ENCODE measurements around the gene SPTBN4. TPM values are rescaled to one million over a fixed set of nuclear protein-coding genes. Genes with fewer than 3 reads are reported as not detected.
"Not testable (repeated sequence)": the region's sequence is repeated elsewhere in the genome, so short reads cannot be mapped to it uniquely, and the experiment has no call there.

SPTBN4 gene
- total RNA-seq, 4 donors from 2014 or later, result 4.7 to 9.4 (median 5.9) TPM

DNA sequence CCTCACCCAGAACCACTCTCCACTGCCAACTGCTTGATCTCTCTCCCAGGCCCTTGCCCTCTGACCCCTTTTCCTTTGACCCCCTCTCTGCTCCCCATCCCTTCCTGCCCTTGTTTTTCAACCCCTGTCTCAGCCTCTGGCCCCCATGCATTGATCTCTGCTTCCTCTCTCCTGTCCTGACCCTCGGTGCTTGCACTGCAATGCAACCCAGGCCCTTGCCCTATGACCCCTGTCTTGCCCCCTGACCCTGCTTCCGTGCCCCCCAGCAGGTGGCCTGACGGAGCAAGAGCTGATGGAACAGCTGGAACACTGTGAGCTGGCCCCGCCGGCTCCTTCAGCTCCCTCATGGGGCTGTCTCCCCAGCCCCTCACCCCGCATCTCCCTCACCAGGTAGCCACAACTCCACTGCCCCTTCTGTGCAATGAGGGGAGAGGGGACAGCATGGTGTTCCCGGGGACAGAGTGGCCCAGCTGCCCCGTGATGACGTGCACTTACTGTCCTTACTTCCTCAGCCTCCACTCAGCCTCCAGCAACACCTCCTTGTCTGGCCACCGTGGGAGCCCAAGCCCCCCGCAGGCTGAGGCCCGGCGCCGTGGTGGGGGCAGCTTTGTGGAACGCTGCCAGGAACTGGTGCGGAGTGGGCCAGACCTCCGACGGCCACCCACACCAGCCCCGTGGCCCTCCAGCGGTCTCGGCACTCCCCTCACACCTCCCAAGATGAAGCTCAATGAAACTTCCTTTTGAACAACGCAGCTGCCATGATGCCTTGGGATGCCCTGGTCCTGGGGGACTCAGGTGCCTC is 123.9 kb downstream of the SPTBN4 start:
- Histone ChIP-seq H3K4me1 (peaks cover 0 to 5% (median 0%) of the 10 kb centered on the region in 3 donors), H3K4me3 (no peak overlapping the region), H3K9me3 (no peaks in the 10 kb centered on the region), H3K36me3 (peaks cover 0 to 40% of the 10 kb centered on the region in 2 donors), H3K27me3 (peaks cover 15% of the 10 kb centered on the region), H3K27ac (no peak overlapping the region)
- ATAC-seq, result no peak
- WGBS, 2 donors (ENCODE audit: low coverage in 1 of 2), result 53 to 77% methylated on average over 9 of the region's 22 CpGs
- TF ChIP-seq POLR2A (IDR thresholded peaks at IDR 0.05) (no peak), EP300 (IDR thresholded peaks at IDR 0.05) (no peak), POLR2AphosphoS5 (IDR thresholded peaks at IDR 0.05) (no peak)
- TF ChIP-seq, protein P1, sequence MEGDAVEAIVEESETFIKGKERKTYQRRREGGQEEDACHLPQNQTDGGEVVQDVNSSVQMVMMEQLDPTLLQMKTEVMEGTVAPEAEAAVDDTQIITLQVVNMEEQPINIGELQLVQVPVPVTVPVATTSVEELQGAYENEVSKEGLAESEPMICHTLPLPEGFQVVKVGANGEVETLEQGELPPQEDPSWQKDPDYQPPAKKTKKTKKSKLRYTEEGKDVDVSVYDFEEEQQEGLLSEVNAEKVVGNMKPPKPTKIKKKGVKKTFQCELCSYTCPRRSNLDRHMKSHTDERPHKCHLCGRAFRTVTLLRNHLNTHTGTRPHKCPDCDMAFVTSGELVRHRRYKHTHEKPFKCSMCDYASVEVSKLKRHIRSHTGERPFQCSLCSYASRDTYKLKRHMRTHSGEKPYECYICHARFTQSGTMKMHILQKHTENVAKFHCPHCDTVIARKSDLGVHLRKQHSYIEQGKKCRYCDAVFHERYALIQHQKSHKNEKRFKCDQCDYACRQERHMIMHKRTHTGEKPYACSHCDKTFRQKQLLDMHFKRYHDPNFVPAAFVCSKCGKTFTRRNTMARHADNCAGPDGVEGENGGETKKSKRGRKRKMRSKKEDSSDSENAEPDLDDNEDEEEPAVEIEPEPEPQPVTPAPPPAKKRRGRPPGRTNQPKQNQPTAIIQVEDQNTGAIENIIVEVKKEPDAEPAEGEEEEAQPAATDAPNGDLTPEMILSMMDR (IDR thresholded peaks at IDR 0.05), result no peak

DNA sequence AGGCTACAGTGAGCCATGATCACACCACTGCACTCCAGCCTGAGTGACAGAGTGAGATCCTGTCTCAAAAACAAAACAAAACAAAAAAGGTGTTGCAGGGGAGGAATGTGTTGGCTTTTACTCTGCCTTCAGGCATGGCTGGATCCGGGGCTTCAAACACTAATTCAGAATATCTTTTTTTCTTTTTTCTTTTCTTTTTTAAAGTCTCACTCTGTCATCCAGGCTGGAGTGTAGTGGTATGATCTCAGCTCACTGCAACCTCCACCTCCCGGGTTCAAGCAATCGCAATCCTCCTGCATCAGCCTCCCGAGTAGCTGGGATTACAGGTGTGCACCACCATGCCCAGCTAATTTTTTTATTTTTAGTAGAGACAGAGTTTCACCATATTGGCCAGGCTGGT is 124.9 kb downstream of the SPTBN4 start:
- not testable (repeated sequence) for H3K4me3 ChIP-seq, ATAC-seq, H3K4me1 ChIP-seq, H3K9me3 ChIP-seq, H3K27ac ChIP-seq
- WGBS, 2 donors (ENCODE audit: low coverage in 1 of 2), result 91 to 92% methylated on average over 1 to 4 of the region's 4 CpGs
- Histone ChIP-seq H3K36me3 (peaks cover 0 to 30% of the 10 kb centered on the region in 2 donors), H3K27me3 (peaks cover 24% of the 10 kb centered on the region)

DNA sequence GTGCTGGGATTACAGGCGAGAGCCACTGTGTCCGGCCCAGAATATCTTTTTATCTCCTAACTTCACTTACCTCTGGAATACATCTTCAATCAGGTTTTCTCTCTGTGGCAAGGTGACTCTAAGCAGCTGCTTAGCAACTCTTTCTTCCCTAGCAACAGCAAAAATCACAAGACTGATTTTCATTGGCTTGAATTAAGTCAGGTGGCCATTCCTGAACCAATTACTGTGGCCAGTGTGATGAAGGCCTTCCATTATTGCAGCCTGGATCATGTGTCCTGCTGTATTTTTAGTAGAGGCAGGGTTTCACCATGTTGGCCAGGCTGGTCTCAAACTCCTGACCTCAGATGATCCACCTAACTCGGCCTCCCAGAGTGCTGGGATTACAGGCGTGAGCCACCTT is 125.4 kb downstream of the SPTBN4 start:
- Histone ChIP-seq H3K27ac (no peak overlapping the region), H3K4me1 (peaks cover 0 to 13% (median 5%) of the 10 kb centered on the region in 3 donors), H3K4me3 (no peak overlapping the region), H3K9me3 (no peaks in the 10 kb centered on the region), H3K27me3 (peaks cover 29% of the 10 kb centered on the region), H3K36me3 (peaks cover 0 to 25% of the 10 kb centered on the region in 2 donors)
- TF ChIP-seq EP300 (IDR thresholded peaks at IDR 0.05) (no peak), POLR2AphosphoS5 (IDR thresholded peaks at IDR 0.05) (no peak), POLR2A (IDR thresholded peaks at IDR 0.05) (no peak)
- TF ChIP-seq, protein P1 (IDR thresholded peaks at IDR 0.05), result no peak
- no peak for ATAC-seq
- 82 to 87% methylated on average over 4 of the region's 4 CpGs for WGBS, 2 donors (ENCODE audit: low coverage in 1 of 2)

DNA sequence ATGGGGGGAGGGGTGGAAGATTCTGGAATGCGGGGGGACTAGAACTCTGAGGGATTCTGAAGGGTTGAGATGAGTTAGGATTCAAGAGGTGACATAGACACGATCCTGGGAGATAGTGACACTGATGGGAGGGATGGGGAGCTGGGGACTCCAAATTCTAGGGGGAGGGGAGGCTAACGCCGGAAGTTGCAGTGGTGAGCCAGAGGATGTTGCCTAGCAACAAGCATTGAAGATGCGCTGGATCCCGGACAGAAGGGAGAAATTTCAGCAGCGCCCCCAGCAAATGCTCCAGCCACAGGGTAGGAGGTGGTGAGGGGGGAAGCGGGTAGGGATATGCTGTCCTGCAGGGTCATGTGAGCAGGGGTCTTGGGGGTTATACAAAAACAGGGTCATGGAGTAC is 127.5 kb downstream of the SPTBN4 start:
- peaks cover 0 to 5% of the 10 kb centered on the region in 2 donors for H3K36me3 ChIP-seq
- H3K4me1 ChIP-seq, result peaks cover 0 to 34% (median 18%) of the 10 kb centered on the region in 3 donors
- H3K27me3 ChIP-seq, result peaks cover 43% of the 10 kb centered on the region
- H3K4me3 ChIP-seq, result no peak overlapping the region
- no peak for ATAC-seq
- WGBS, 2 donors (ENCODE audit: low coverage in 1 of 2), result 23 to 34% methylated on average over 6 to 8 of the region's 8 CpGs
- no peaks in the 10 kb centered on the region for H3K9me3 ChIP-seq
- TF ChIP-seq POLR2A (IDR thresholded peaks at IDR 0.05), result no peak
- no peak for TF ChIP-seq EP300 (IDR thresholded peaks at IDR 0.05)
- no peak for TF ChIP-seq POLR2AphosphoS5 (IDR thresholded peaks at IDR 0.05)
- TF ChIP-seq, protein P1 (IDR thresholded peaks at IDR 0.05), result no peak
- H3K27ac ChIP-seq, result no peak overlapping the region

DNA sequence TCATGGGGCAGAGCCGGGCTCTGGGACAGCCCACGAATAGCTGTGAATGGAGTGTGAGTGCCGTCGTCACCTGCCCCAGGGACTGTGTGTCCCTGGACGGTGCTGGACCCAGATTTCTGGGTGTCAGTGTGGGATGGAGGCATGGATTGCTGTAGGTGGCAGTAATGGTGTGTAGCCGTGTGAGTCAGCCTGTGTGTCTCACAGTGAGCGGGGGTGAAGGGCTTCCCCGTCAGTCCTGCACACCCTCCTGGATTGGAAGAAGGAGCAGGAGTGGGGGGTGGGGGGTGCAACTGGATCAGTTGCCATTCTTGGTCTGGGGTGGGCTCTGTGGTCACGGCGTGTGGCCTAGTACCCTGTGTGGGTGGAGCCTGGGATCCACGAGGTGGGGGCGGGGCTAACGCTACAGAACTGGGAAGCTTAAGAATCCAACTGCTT is 127.9 kb downstream of the SPTBN4 start:
- no peak for ATAC-seq
- TF ChIP-seq EP300 (IDR thresholded peaks at IDR 0.05) (no peak), POLR2AphosphoS5 (IDR thresholded peaks at IDR 0.05) (no peak), POLR2A (IDR thresholded peaks at IDR 0.05) (no peak)
- TF ChIP-seq, protein P1 (IDR thresholded peaks at IDR 0.05), result no peak
- WGBS, 2 donors (ENCODE audit: low coverage in 1 of 2), result 9 to 56% methylated on average over 4 to 6 of the region's 13 CpGs
- H3K36me3 ChIP-seq, result peaks cover 0 to 5% of the 10 kb centered on the region in 2 donors
- no peak overlapping the region for H3K4me3 ChIP-seq
- H3K4me1 ChIP-seq, result peaks cover 0 to 38% (median 22%) of the 10 kb centered on the region in 3 donors
- no peak overlapping the region for H3K27ac ChIP-seq
- peaks cover 45% of the 10 kb centered on the region for H3K27me3 ChIP-seq
- no peaks in the 10 kb centered on the region for H3K9me3 ChIP-seq

Data from gastroesophageal sphincter (tissue), 4 donors.